ENCODE data around the gene COX19. TPM values are rescaled to one million over a fixed set of nuclear protein-coding genes. Genes with fewer than 3 reads are reported as not detected.
A peak's percentile ranks its signal among the peaks of the same experiment; 100 is the strongest.

Gene COX19
- total and polyA plus RNA-seq, 2 donors from 2014 or later = 4.8 to 14.7 TPM

GRCh38 chr7:969403-969802, 5.9 kb downstream of the COX19 start:
- Histone ChIP-seq H3K36me3 (ENCODE audit: control insufficient read depth in 2 of 3, insufficient read depth in 3 of 3, low read length in 3 of 3) (peaks cover 3 to 30% (median 13%) of the 10 kb centered on the region in 3 donors), H3K9ac (ENCODE audit: low read length in 3 of 3) (no peak overlapping the region), H3K4me3 (ENCODE audit: low read length in 3 of 3) (no peak overlapping the region), H3K9me3 (ENCODE audit: control insufficient read depth in 2 of 3, insufficient read depth in 1 of 3, low read length in 3 of 3) (no peaks in the 10 kb centered on the region), H3K27ac (ENCODE audit: low read depth in 2 of 2, low read length in 2 of 2) (no peak overlapping the region), H3K4me1 (ENCODE audit: control insufficient read depth in 2 of 3, insufficient read depth in 2 of 3, low read depth in 1 of 3, low read length in 3 of 3) (peaks cover 0 to 17% (median 11%) of the 10 kb centered on the region in 3 donors), H3K27me3 (ENCODE audit: control insufficient read depth, insufficient read depth, low read length) (no peaks in the 10 kb centered on the region)
- DNase-seq (no peak), FAIRE-seq (no peak)
- intact Hi-C loops (cut with DNase I) = no loop called here
- TF ChIP-seq CTCF (IDR thresholded peaks at IDR 0.05; ENCODE audit: borderline replicate concordance, extremely low read depth, insufficient read depth) = no peak

GRCh38 chr7:968205-969105, 6.9 kb downstream of the COX19 start:
- H3K27me3 ChIP-seq (ENCODE audit: control insufficient read depth, insufficient read depth, low read length) = no peaks in the 10 kb centered on the region
- intact Hi-C loops (cut with DNase I) = no loop called here
- H3K4me1 ChIP-seq (ENCODE audit: control insufficient read depth in 2 of 3, insufficient read depth in 2 of 3, low read depth in 1 of 3, low read length in 3 of 3) = peaks cover 0 to 21% (median 16%) of the 10 kb centered on the region in 3 donors
- H3K9ac ChIP-seq (ENCODE audit: low read length in 3 of 3) = no peak overlapping the region
- no peak for TF ChIP-seq CTCF (IDR thresholded peaks at IDR 0.05; ENCODE audit: borderline replicate concordance, extremely low read depth, insufficient read depth)
- peaks cover 3 to 30% (median 13%) of the 10 kb centered on the region in 3 donors for H3K36me3 ChIP-seq (ENCODE audit: control insufficient read depth in 2 of 3, insufficient read depth in 3 of 3, low read length in 3 of 3)
- no peak overlapping the region for H3K4me3 ChIP-seq (ENCODE audit: low read length in 3 of 3)
- H3K27ac ChIP-seq (ENCODE audit: low read depth in 2 of 2, low read length in 2 of 2) = no peak overlapping the region
- DNase-seq (no peak), FAIRE-seq (no peak)
- no peaks in the 10 kb centered on the region for H3K9me3 ChIP-seq (ENCODE audit: control insufficient read depth in 2 of 3, insufficient read depth in 1 of 3, low read length in 3 of 3)

GRCh38 chr7:967361-968082, 7.8 kb downstream of the COX19 start:
- no peak for TF ChIP-seq CTCF (IDR thresholded peaks at IDR 0.05; ENCODE audit: borderline replicate concordance, extremely low read depth, insufficient read depth)
- FAIRE-seq = no peak
- intact Hi-C loops (cut with DNase I) = no loop called here
- Histone ChIP-seq H3K27ac (ENCODE audit: low read depth in 2 of 2, low read length in 2 of 2) (no peak overlapping the region), H3K36me3 (ENCODE audit: control insufficient read depth in 2 of 3, insufficient read depth in 3 of 3, low read length in 3 of 3) (peaks cover 3 to 22% (median 12%) of the 10 kb centered on the region in 3 donors), H3K4me1 (ENCODE audit: control insufficient read depth in 2 of 3, insufficient read depth in 2 of 3, low read depth in 1 of 3, low read length in 3 of 3) (peaks cover 0 to 20% (median 7%) of the 10 kb centered on the region in 3 donors), H3K9ac (ENCODE audit: low read length in 3 of 3) (no peak overlapping the region), H3K27me3 (ENCODE audit: control insufficient read depth, insufficient read depth, low read length) (no peaks in the 10 kb centered on the region), H3K4me3 (ENCODE audit: low read length in 3 of 3) (no peak overlapping the region), H3K9me3 (ENCODE audit: control insufficient read depth in 2 of 3, insufficient read depth in 1 of 3, low read length in 3 of 3) (no peaks in the 10 kb centered on the region)
- peak in 1 of 5 donors; percentile 70 for DNase-seq

All from kidney (tissue), 14 donors.